ENCODE data around the gene OR13C2. TPM values are rescaled to one million over a fixed set of nuclear protein-coding genes. Genes with fewer than 3 reads are reported as not detected.
"Not testable (repeated sequence)": the region's sequence is repeated elsewhere in the genome, so short reads cannot be mapped to it uniquely, and the experiment has no call there.

Gene OR13C2
- total RNA-seq, 2 experiments from 2014 or later: not detected

GRCh38 chr9:104608336-104608735, 2.9 kb upstream of the OR13C2 start:
- no peak overlapping the region for H3K4me3 ChIP-seq (ENCODE audit: low read depth, low read length, poor library complexity, severe bottlenecking)
- no peak overlapping the region for H3K4me2 ChIP-seq (ENCODE audit: low read length)
- peak; percentile 4 for DNase-seq (ENCODE audit: low spot score)
- H4K20me1 ChIP-seq (ENCODE audit: insufficient read depth, low read length): no peaks in the 10 kb centered on the region
- H3K4me1 ChIP-seq (ENCODE audit: insufficient read depth, low read length, poor library complexity, severe bottlenecking): no peaks in the 10 kb centered on the region
- H3K36me3 ChIP-seq (ENCODE audit: insufficient read depth, low read length): no peaks in the 10 kb centered on the region
- no peaks in the 10 kb centered on the region for H3K9me2 ChIP-seq (ENCODE audit: insufficient read depth, low read length)
- no peak overlapping the region for H3K27ac ChIP-seq (ENCODE audit: low read depth, low read length, poor library complexity, severe bottlenecking)
- BruUV-seq (replicated peaks): no TSS peak
- POLR2A ChIA-PET: no interaction called here
- TF ChIP-seq EZH2phosphoT487 (IDR thresholded peaks at IDR 0.05; ENCODE audit: borderline replicate concordance, low read depth, low read length): no peak
- peak; percentile 72 for TF ChIP-seq CTCF (conservative IDR thresholded peaks at IDR 0.05; ENCODE audit: low read length)
- H3K9me3 ChIP-seq (ENCODE audit: low read length): no peaks in the 10 kb centered on the region
- H2AFZ ChIP-seq (ENCODE audit: low read length): no peak overlapping the region
- CTCF ChIA-PET (ENCODE audit: unreplicated experiment): no interaction called here
- intact Hi-C loops (cut with micrococcal nuclease; ENCODE audit: unreplicated experiment): no loop called here
- H3K79me2 ChIP-seq (ENCODE audit: insufficient read depth, low read depth, low read length): no peaks in the 10 kb centered on the region

- Histone ChIP-seq H3K4me2 (ENCODE audit: low read length) (no peak overlapping the region), H4K20me1 (ENCODE audit: insufficient read depth, low read length) (no peaks in the 10 kb centered on the region), H2AFZ (ENCODE audit: low read length) (no peak overlapping the region), H3K4me3 (ENCODE audit: low read depth, low read length, poor library complexity, severe bottlenecking) (no peak overlapping the region), H3K79me2 (ENCODE audit: insufficient read depth, low read depth, low read length) (no peaks in the 10 kb centered on the region), H3K27ac (ENCODE audit: low read depth, low read length, poor library complexity, severe bottlenecking) (no peak overlapping the region), H3K9me2 (ENCODE audit: insufficient read depth, low read length) (no peaks in the 10 kb centered on the region), H3K36me3 (ENCODE audit: insufficient read depth, low read length) (no peaks in the 10 kb centered on the region), H3K9me3 (ENCODE audit: low read length) (no peaks in the 10 kb centered on the region), H3K4me1 (ENCODE audit: insufficient read depth, low read length, poor library complexity, severe bottlenecking) (no peaks in the 10 kb centered on the region)
- no peak for DNase-seq (ENCODE audit: low spot score)
- POLR2A ChIA-PET: interaction anchor here (0.6 kb wide), 1 partner anchor 58 kb away, joined by 3 read pairs; no protein-coding TSS in a partner anchor
- TF ChIP-seq EZH2phosphoT487 (IDR thresholded peaks at IDR 0.05; ENCODE audit: borderline replicate concordance, low read depth, low read length) (no peak), CTCF (conservative IDR thresholded peaks at IDR 0.05; ENCODE audit: low read length) (no peak)
- no TSS peak for BruUV-seq (replicated peaks)
- intact Hi-C loops (cut with micrococcal nuclease; ENCODE audit: unreplicated experiment): no loop called here
- CTCF ChIA-PET (ENCODE audit: unreplicated experiment): no interaction called here
These were observed 725 bp upstream of the OR13C2 start for GRCh38 chr9:104606152-104606551.

- H3K9me3 ChIP-seq (ENCODE audit: low read length): no peaks in the 10 kb centered on the region
- H3K79me2 ChIP-seq (ENCODE audit: insufficient read depth, low read depth, low read length): no peaks in the 10 kb centered on the region
- no peak overlapping the region for H3K4me3 ChIP-seq (ENCODE audit: low read depth, low read length, poor library complexity, severe bottlenecking)
- no peaks in the 10 kb centered on the region for H3K9me2 ChIP-seq (ENCODE audit: insufficient read depth, low read length)
- DNase-seq (ENCODE audit: low spot score): no peak
- no peaks in the 10 kb centered on the region for H4K20me1 ChIP-seq (ENCODE audit: insufficient read depth, low read length)
- no peaks in the 10 kb centered on the region for H3K4me1 ChIP-seq (ENCODE audit: insufficient read depth, low read length, poor library complexity, severe bottlenecking)
- no peak overlapping the region for H3K4me2 ChIP-seq (ENCODE audit: low read length)
- POLR2A ChIA-PET: interaction anchor here (0.6 kb wide), 1 partner anchor 1067 kb away, joined by 3 read pairs; no protein-coding TSS in a partner anchor
- intact Hi-C loops (cut with micrococcal nuclease; ENCODE audit: unreplicated experiment): no loop called here
- no TSS peak for BruUV-seq (replicated peaks)
- no peak for TF ChIP-seq CTCF (conservative IDR thresholded peaks at IDR 0.05; ENCODE audit: low read length)
- TF ChIP-seq EZH2phosphoT487 (IDR thresholded peaks at IDR 0.05; ENCODE audit: borderline replicate concordance, low read depth, low read length): no peak
- no peaks in the 10 kb centered on the region for H3K36me3 ChIP-seq (ENCODE audit: insufficient read depth, low read length)
- H3K27ac ChIP-seq (ENCODE audit: low read depth, low read length, poor library complexity, severe bottlenecking): no peak overlapping the region
- H2AFZ ChIP-seq (ENCODE audit: low read length): no peak overlapping the region
- CTCF ChIA-PET (ENCODE audit: unreplicated experiment): no interaction called here
These were observed 626 bp downstream of the OR13C2 start for GRCh38 chr9:104604801-104605200.

GRCh38 chr9:104599313-104599712, 6.1 kb downstream of the OR13C2 start, which contains the start of gene OR13C5:
TSS of gene OR13C5 (minus strand) at chr9:104599413. CDS start at chr9:104599413, 0 bp downstream.
- H3K4me2 ChIP-seq (ENCODE audit: low read length); BruUV-seq (replicated peaks); H3K4me3 ChIP-seq (ENCODE audit: low read depth, low read length, poor library complexity, severe bottlenecking); POLR2A ChIA-PET; H3K27ac ChIP-seq (ENCODE audit: low read depth, low read length, poor library complexity, severe bottlenecking); H3K4me1 ChIP-seq (ENCODE audit: insufficient read depth, low read length, poor library complexity, severe bottlenecking); intact Hi-C loops (cut with micrococcal nuclease; ENCODE audit: unreplicated experiment); H3K79me2 ChIP-seq (ENCODE audit: insufficient read depth, low read depth, low read length); H3K9me2 ChIP-seq (ENCODE audit: insufficient read depth, low read length); H4K20me1 ChIP-seq (ENCODE audit: insufficient read depth, low read length); H2AFZ ChIP-seq (ENCODE audit: low read length); H3K36me3 ChIP-seq (ENCODE audit: insufficient read depth, low read length); H3K9me3 ChIP-seq (ENCODE audit: low read length); DNase-seq (ENCODE audit: low spot score); CTCF ChIA-PET (ENCODE audit: unreplicated experiment): not testable (repeated sequence)

All from OCI-LY7 (cell line).